K562 (cell line): ENCODE results near the gene PPM1D.

Experiments used
- CTCF ChIP-seq, 3 experiments: IDR thresholded peaks in 2 of 3; conservative IDR thresholded peaks in 1 of 3; 2 replicates each; pipeline ENCODE4 v1.5.1; 2011 to 2012; ENCODE audit warnings: low read length in 3 of 3, mild to moderate bottlenecking in 3 of 3, control low read depth in 2 of 3, improper control_type of control experiment in 1 of 3, inconsistent platforms in 1 of 3, low read depth in 1 of 3, mixed read lengths in 1 of 3, moderate library complexity in 1 of 3; ENCODE audit not compliant: insufficient read depth in 2 of 3
- L3MBTL2 ChIP-seq: fragments of 450-650 bp; IDR thresholded peaks from 2 replicates; pipeline ENCODE4 v1.6.1; 2016; ENCODE audit warnings: mild to moderate bottlenecking, moderate library complexity
- SIX5 ChIP-seq, 2 experiments: IDR thresholded peaks; 2 replicates each; pipeline ENCODE4 v1.6.1; 2011; ENCODE audit warnings: low read length in 2 of 2, borderline replicate concordance in 1 of 2, low read depth in 1 of 2, mild to moderate bottlenecking in 1 of 2, moderate library complexity in 1 of 2; ENCODE audit not compliant: insufficient read depth in 1 of 2
- ZNF253 ChIP-seq: fragments of 250-450 bp; sonication (Bioruptor Pico); conservative IDR thresholded peaks from 2 replicates; pipeline ENCODE4 v1.6.1; 2021; ENCODE audit warnings: mild to moderate bottlenecking

GRCh38 chr17:60579090-60579489, 20.9 kb upstream of the PPM1D start:
- TF ChIP-seq L3MBTL2 (no peak), CTCF (IDR thresholded peaks at IDR 0.05 in 2 of 3, conservative IDR thresholded peaks at IDR 0.05 in 1 of 3; ENCODE audit: insufficient read depth in 2 of 3, low read depth in 1 of 3, low read length in 3 of 3) (no peak), ZNF253 (CRISPR knock-in tag) (no peak), SIX5 (IDR thresholded peaks at IDR 0.05; ENCODE audit: borderline replicate concordance in 1 of 2, insufficient read depth in 1 of 2, low read depth in 1 of 2, low read length in 2 of 2) (no peak)
